ENCODE measurements around the gene KRT2. TPM values are rescaled to one million over a fixed set of nuclear protein-coding genes. Genes with fewer than 3 reads are reported as not detected.

The KRT2 gene
- total and polyA plus RNA-seq, 3 experiments from 2014 or later: 0.16 TPM; not detected in 2

- CTCF ChIA-PET: no interaction called here
- H3K27ac Mint-ChIP-seq: peak overlapping the region in 1 of 8 donors; percentile 3
Measured at GRCh38 chr12:52677126-52677525, 25.1 kb upstream of the KRT2 start.

GRCh38 chr12:52676163-52676562 lies 24.2 kb upstream of the KRT2 start:
- H3K4me3 Mint-ChIP-seq: peak overlapping the region in 2 of 7 donors; percentile 52 to 59
- no peak overlapping the region for H3K4me3 ChIP-seq (ENCODE audit: low read length)
- no peaks in the 10 kb centered on the region for H3K9me3 Mint-ChIP-seq
- H3K36me3 Mint-ChIP-seq: no peaks in the 10 kb centered on the region
- POLR2A ChIA-PET: no interaction called here
- H3K4me1 Mint-ChIP-seq: peaks cover 5 to 7% (median 5%) of the 10 kb centered on the region in 3 donors
- H3K36me3 ChIP-seq (ENCODE audit: insufficient read depth, low read length): no peaks in the 10 kb centered on the region
- no peaks in the 10 kb centered on the region for H3K27me3 ChIP-seq (ENCODE audit: insufficient read depth, low read length, poor library complexity, severe bottlenecking)
- peaks cover 8% of the 10 kb centered on the region for H3K4me1 ChIP-seq (ENCODE audit: insufficient read depth, low read length)
- H3K9me3 ChIP-seq (ENCODE audit: low read length): no peaks in the 10 kb centered on the region
- H3K27me3 Mint-ChIP-seq: peaks cover 10 to 35% of the 10 kb centered on the region in 2 donors
- no peak overlapping the region for H3K27ac ChIP-seq (ENCODE audit: low read depth, low read length)
- CTCF ChIA-PET: no interaction called here
- no peak for DNase-seq
- H3K27ac Mint-ChIP-seq: peak overlapping the region in 3 of 8 donors; percentile 31 to 59 (median 48)

More at GRCh38 chr12:52677126-52677525, 25.1 kb upstream of the KRT2 start:
- DNase-seq: no peak
- Mint-ChIP-seq H3K4me3 (peak overlapping the region in 2 of 7 donors; percentile 30 to 59), H3K36me3 (no peaks in the 10 kb centered on the region), H3K9me3 (no peaks in the 10 kb centered on the region), H3K4me1 (peaks cover 14 to 15% (median 14%) of the 10 kb centered on the region in 3 donors), H3K27me3 (peaks cover 10 to 35% of the 10 kb centered on the region in 2 donors)
- Histone ChIP-seq H3K36me3 (ENCODE audit: insufficient read depth, low read length) (no peaks in the 10 kb centered on the region), H3K27ac (ENCODE audit: low read depth, low read length) (no peak overlapping the region), H3K9me3 (ENCODE audit: low read length) (no peaks in the 10 kb centered on the region), H3K27me3 (ENCODE audit: insufficient read depth, low read length, poor library complexity, severe bottlenecking) (no peaks in the 10 kb centered on the region), H3K4me3 (ENCODE audit: low read length) (no peak overlapping the region), H3K4me1 (ENCODE audit: insufficient read depth, low read length) (peaks cover 17% of the 10 kb centered on the region)
- POLR2A ChIA-PET: no interaction called here

GRCh38 chr12:52675301-52675701 lies 23.3 kb upstream of the KRT2 start:
- Histone ChIP-seq H3K4me1 (ENCODE audit: insufficient read depth, low read length) (no peaks in the 10 kb centered on the region), H3K27me3 (ENCODE audit: insufficient read depth, low read length, poor library complexity, severe bottlenecking) (no peaks in the 10 kb centered on the region), H3K4me3 (ENCODE audit: low read length) (no peak overlapping the region), H3K27ac (ENCODE audit: low read depth, low read length) (no peak overlapping the region), H3K36me3 (ENCODE audit: insufficient read depth, low read length) (no peaks in the 10 kb centered on the region), H3K9me3 (ENCODE audit: low read length) (no peaks in the 10 kb centered on the region)
- DNase-seq: no peak
- Mint-ChIP-seq H3K36me3 (no peaks in the 10 kb centered on the region), H3K4me1 (peaks cover 0 to 3% (median 0%) of the 10 kb centered on the region in 3 donors), H3K4me3 (no peak overlapping the region), H3K27ac (no peak overlapping the region), H3K27me3 (peaks cover 10 to 35% of the 10 kb centered on the region in 2 donors), H3K9me3 (no peaks in the 10 kb centered on the region)
- ChIA-PET POLR2A (no interaction called here), CTCF (no interaction called here)

- Mint-ChIP-seq H3K27ac (peak overlapping the region in 1 of 8 donors; percentile 19), H3K9me3 (no peaks in the 10 kb centered on the region), H3K4me3 (no peak overlapping the region), H3K4me1 (no peaks in the 10 kb centered on the region), H3K36me3 (no peaks in the 10 kb centered on the region), H3K27me3 (peaks cover 14 to 35% of the 10 kb centered on the region in 2 donors)
- Histone ChIP-seq H3K4me3 (ENCODE audit: low read length) (no peak overlapping the region), H3K27ac (ENCODE audit: low read depth, low read length) (no peak overlapping the region), H3K27me3 (ENCODE audit: insufficient read depth, low read length, poor library complexity, severe bottlenecking) (no peaks in the 10 kb centered on the region), H3K36me3 (ENCODE audit: insufficient read depth, low read length) (no peaks in the 10 kb centered on the region), H3K9me3 (ENCODE audit: low read length) (no peaks in the 10 kb centered on the region), H3K4me1 (ENCODE audit: insufficient read depth, low read length) (no peaks in the 10 kb centered on the region)
- DNase-seq: no peak
- POLR2A ChIA-PET: interaction anchor here (0.5 kb wide), 1 partner anchor 89 kb away, joined by 4 read pairs; no protein-coding TSS in a partner anchor
- CTCF ChIA-PET: no interaction called here
Measured at GRCh38 chr12:52674433-52674775, 22.4 kb upstream of the KRT2 start.

DNA sequence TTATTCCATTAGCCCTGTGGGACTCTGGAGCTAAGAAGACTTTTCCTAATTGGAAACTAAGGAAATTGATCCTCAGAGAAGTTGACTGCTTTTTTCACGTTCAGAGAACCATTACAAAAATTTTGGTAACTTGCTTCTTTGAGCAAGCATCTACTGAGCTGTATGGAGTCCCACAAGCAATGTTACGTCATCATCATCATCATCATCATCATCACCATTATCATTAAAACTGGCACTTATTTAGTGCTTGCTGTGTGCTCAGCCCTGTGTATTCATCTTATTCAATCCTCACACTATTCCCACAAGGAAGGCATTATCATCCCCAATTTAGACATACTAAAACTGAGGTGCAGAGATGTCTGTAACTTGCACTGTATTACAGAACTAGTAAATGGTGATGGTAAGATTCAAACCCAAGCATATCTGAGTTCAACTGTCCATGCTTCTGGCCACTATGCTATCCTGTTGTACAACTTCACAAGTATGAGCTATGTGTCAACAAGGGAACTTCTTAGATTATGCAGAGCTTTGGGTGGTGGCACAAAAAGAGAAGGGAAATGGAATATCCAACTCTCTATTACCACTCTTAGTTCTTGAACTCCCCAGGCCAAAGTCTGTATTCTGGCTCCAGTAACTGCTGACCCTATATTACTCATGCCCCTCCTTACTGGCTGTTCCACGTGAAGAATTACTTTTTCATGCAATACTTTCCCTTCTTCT lies 21.9 kb upstream of the KRT2 start:
- H3K27ac Mint-ChIP-seq: peak overlapping the region in 1 of 8 donors; percentile 5
- Histone ChIP-seq H3K36me3 (ENCODE audit: insufficient read depth, low read length) (no peaks in the 10 kb centered on the region), H3K27me3 (ENCODE audit: insufficient read depth, low read length, poor library complexity, severe bottlenecking) (no peaks in the 10 kb centered on the region), H3K4me3 (ENCODE audit: low read length) (no peak overlapping the region), H3K27ac (ENCODE audit: low read depth, low read length) (no peak overlapping the region), H3K9me3 (ENCODE audit: low read length) (no peaks in the 10 kb centered on the region), H3K4me1 (ENCODE audit: insufficient read depth, low read length) (no peaks in the 10 kb centered on the region)
- no peaks in the 10 kb centered on the region for H3K4me1 Mint-ChIP-seq
- no peak for DNase-seq
- H3K9me3 Mint-ChIP-seq: no peaks in the 10 kb centered on the region
- CTCF ChIA-PET: no interaction called here
- POLR2A ChIA-PET: interaction anchor here (0.5 kb wide), 1 partner anchor 89 kb away, joined by 4 read pairs; no protein-coding TSS in a partner anchor
- no peak overlapping the region for H3K4me3 Mint-ChIP-seq
- H3K36me3 Mint-ChIP-seq: no peaks in the 10 kb centered on the region
- H3K27me3 Mint-ChIP-seq: peaks cover 14 to 38% of the 10 kb centered on the region in 2 donors

- Histone ChIP-seq H3K9me3 (ENCODE audit: low read length) (no peaks in the 10 kb centered on the region), H3K36me3 (ENCODE audit: insufficient read depth, low read length) (no peaks in the 10 kb centered on the region), H3K4me3 (ENCODE audit: low read length) (no peak overlapping the region), H3K27me3 (ENCODE audit: insufficient read depth, low read length, poor library complexity, severe bottlenecking) (no peaks in the 10 kb centered on the region), H3K27ac (ENCODE audit: low read depth, low read length) (no peak overlapping the region), H3K4me1 (ENCODE audit: insufficient read depth, low read length) (no peaks in the 10 kb centered on the region)
- peaks cover 14 to 38% of the 10 kb centered on the region in 2 donors for H3K27me3 Mint-ChIP-seq
- no peak overlapping the region for H3K27ac Mint-ChIP-seq
- no peak overlapping the region for H3K4me3 Mint-ChIP-seq
- H3K36me3 Mint-ChIP-seq: no peaks in the 10 kb centered on the region
- no peaks in the 10 kb centered on the region for H3K4me1 Mint-ChIP-seq
- no peak for DNase-seq
- no peaks in the 10 kb centered on the region for H3K9me3 Mint-ChIP-seq
- ChIA-PET CTCF (no interaction called here), POLR2A (no interaction called here)
Measured at GRCh38 chr12:52673217-52673616, 21.2 kb upstream of the KRT2 start.

GRCh38 chr12:52672321-52672933 lies 20.4 kb upstream of the KRT2 start:
- Histone ChIP-seq H3K27ac (ENCODE audit: low read depth, low read length) (no peak overlapping the region), H3K9me3 (ENCODE audit: low read length) (no peaks in the 10 kb centered on the region), H3K4me1 (ENCODE audit: insufficient read depth, low read length) (no peaks in the 10 kb centered on the region), H3K27me3 (ENCODE audit: insufficient read depth, low read length, poor library complexity, severe bottlenecking) (no peaks in the 10 kb centered on the region), H3K4me3 (ENCODE audit: low read length) (no peak overlapping the region), H3K36me3 (ENCODE audit: insufficient read depth, low read length) (no peaks in the 10 kb centered on the region)
- H3K9me3 Mint-ChIP-seq: no peaks in the 10 kb centered on the region
- H3K4me1 Mint-ChIP-seq: no peaks in the 10 kb centered on the region
- CTCF ChIA-PET: no interaction called here
- H3K4me3 Mint-ChIP-seq: no peak overlapping the region
- H3K27me3 Mint-ChIP-seq: peaks cover 14 to 35% of the 10 kb centered on the region in 2 donors
- no peak overlapping the region for H3K27ac Mint-ChIP-seq
- no peak for DNase-seq
- POLR2A ChIA-PET: no interaction called here
- H3K36me3 Mint-ChIP-seq: no peaks in the 10 kb centered on the region

- ChIA-PET POLR2A (no interaction called here), CTCF (interaction anchor here (0.8 kb wide), 1 partner anchor 88 kb away, joined by 3 read pairs; no protein-coding TSS in a partner anchor)
Measured at GRCh38 chr12:52670961-52671360, 18.9 kb upstream of the KRT2 start.

More at GRCh38 chr12:52670961-52671360, 18.9 kb upstream of the KRT2 start:
- H3K36me3 Mint-ChIP-seq: no peaks in the 10 kb centered on the region
- H3K27ac ChIP-seq (ENCODE audit: low read depth, low read length): no peak overlapping the region
- DNase-seq: no peak
- no peaks in the 10 kb centered on the region for H3K27me3 ChIP-seq (ENCODE audit: insufficient read depth, low read length, poor library complexity, severe bottlenecking)
- H3K4me1 Mint-ChIP-seq: no peaks in the 10 kb centered on the region
- no peaks in the 10 kb centered on the region for H3K4me1 ChIP-seq (ENCODE audit: insufficient read depth, low read length)
- no peak overlapping the region for H3K4me3 ChIP-seq (ENCODE audit: low read length)
- no peaks in the 10 kb centered on the region for H3K36me3 ChIP-seq (ENCODE audit: insufficient read depth, low read length)
- no peak overlapping the region for H3K4me3 Mint-ChIP-seq
- H3K27ac Mint-ChIP-seq: no peak overlapping the region
- H3K9me3 Mint-ChIP-seq: no peaks in the 10 kb centered on the region
- H3K27me3 Mint-ChIP-seq: peaks cover 8 to 21% of the 10 kb centered on the region in 2 donors
- H3K9me3 ChIP-seq (ENCODE audit: low read length): no peaks in the 10 kb centered on the region
